Mesenchymal stem cell (in vitro differentiated cells and primary cell): ENCODE results near the gene TSPAN9.

Experiments
- DNase-seq: peaks from one replicate; pipeline ENCODE4 v3.0.0-alpha.2; 2013
- H2AFZ ChIP-seq: one replicate; pipeline ENCODE4 v1.6.1; 2013; ENCODE audit warnings: low read depth, mild to moderate bottlenecking, control low read depth, inconsistent platforms, low read length, moderate library complexity
- H2AK5ac ChIP-seq: 2 replicates; pipeline ENCODE4 v1.6.1; 2013; ENCODE audit warnings: low read length, moderate library complexity, mild to moderate bottlenecking, inconsistent platforms; ENCODE audit not compliant: severe bottlenecking
- H2BK120ac ChIP-seq: one replicate; pipeline ENCODE4 v1.6.1; 2013; ENCODE audit warnings: low read depth, mild to moderate bottlenecking, inconsistent platforms, low read length, moderate library complexity
- H2BK12ac ChIP-seq, 2 experiments: one replicate each; pipeline ENCODE4 v1.6.1; 2013; ENCODE audit warnings: inconsistent platforms in 2 of 2, low read length in 2 of 2, mild to moderate bottlenecking in 2 of 2, moderate library complexity in 2 of 2, control low read depth in 1 of 2
- H2BK15ac ChIP-seq: one replicate; pipeline ENCODE4 v1.6.1; 2013; ENCODE audit warnings: mild to moderate bottlenecking, low read depth, inconsistent platforms; ENCODE audit not compliant: poor library complexity, severe bottlenecking
- H2BK5ac ChIP-seq: 2 replicates; pipeline ENCODE4 v1.6.1; 2013; ENCODE audit warnings: low read depth, mild to moderate bottlenecking, low read length, control low read depth, inconsistent platforms; ENCODE audit not compliant: poor library complexity, severe bottlenecking
- H3K14ac ChIP-seq, 2 experiments: one replicate each; pipeline ENCODE4 v1.6.1; 2013; ENCODE audit warnings: inconsistent platforms in 2 of 2, low read length in 2 of 2, control low read depth in 1 of 2, mild to moderate bottlenecking in 1 of 2, moderate library complexity in 1 of 2
- H3K18ac ChIP-seq, 2 experiments: one replicate each; pipeline ENCODE4 v1.6.1; 2013; ENCODE audit warnings: inconsistent platforms in 2 of 2, low read length in 2 of 2, control low read depth in 1 of 2, low read depth in 1 of 2, mild to moderate bottlenecking in 1 of 2
- H3K23ac ChIP-seq, 2 experiments: one replicate each; pipeline ENCODE4 v1.6.1; 2013; ENCODE audit warnings: inconsistent platforms in 2 of 2, low read length in 2 of 2, mild to moderate bottlenecking in 2 of 2, moderate library complexity in 2 of 2, control low read depth in 1 of 2
- H3K27ac ChIP-seq: 2 replicates; pipeline ENCODE4 v1.5.1; 2013; ENCODE audit warnings: mild to moderate bottlenecking, moderate library complexity, low read length, control low read depth, inconsistent platforms; ENCODE audit not compliant: poor library complexity, severe bottlenecking
- H3K27me3 ChIP-seq, 2 experiments: 2 replicates each; pipeline versions ENCODE4 v1.6.1 to v1.7.0; 2013; ENCODE audit warnings: low read length in 2 of 2, mild to moderate bottlenecking in 2 of 2, moderate library complexity in 2 of 2, control low read depth in 1 of 2, inconsistent platforms in 1 of 2; ENCODE audit not compliant: control insufficient read depth in 1 of 2, insufficient read depth in 1 of 2
- H3K36me3 ChIP-seq, 2 experiments: 2 replicates each; pipeline versions ENCODE4 v1.6.1 to v1.7.0; 2013; ENCODE audit warnings: low read length in 2 of 2, control low read depth in 1 of 2, inconsistent platforms in 1 of 2, low read depth in 1 of 2, mild to moderate bottlenecking in 1 of 2; ENCODE audit not compliant: insufficient read depth in 2 of 2, control insufficient read depth in 1 of 2
- H3K4ac ChIP-seq, 2 experiments: one replicate each; pipeline ENCODE4 v1.6.1; 2013; ENCODE audit warnings: inconsistent platforms in 2 of 2, low read length in 2 of 2, mild to moderate bottlenecking in 2 of 2, moderate library complexity in 2 of 2, control low read depth in 1 of 2, low read depth in 1 of 2
- H3K4me1 ChIP-seq: 2 replicates; pipeline ENCODE4 v1.6.1; 2013; ENCODE audit warnings: low read depth, low read length, control low read depth; ENCODE audit not compliant: control insufficient read depth, insufficient read depth
- H3K4me2 ChIP-seq: 2 replicates; pipeline ENCODE4 v1.6.1; 2013; ENCODE audit warnings: low read length, mild to moderate bottlenecking, inconsistent platforms; ENCODE audit not compliant: poor library complexity, severe bottlenecking
- H3K4me3 ChIP-seq, 2 experiments: 2 replicates each; pipeline versions ENCODE4 v1.5.1 to v1.7.0; 2013; ENCODE audit warnings: low read length in 2 of 2, mild to moderate bottlenecking in 2 of 2, control low read depth in 1 of 2, low read depth in 1 of 2; ENCODE audit not compliant: insufficient read depth in 1 of 2
- H3K79me1 ChIP-seq: replicated peaks from 2 replicates; pipeline ENCODE4 v1.6.1; 2013; ENCODE audit warnings: mild to moderate bottlenecking, control low read depth, low read length, inconsistent platforms; ENCODE audit not compliant: poor library complexity, severe bottlenecking
- H3K9ac ChIP-seq: 2 replicates; pipeline ENCODE4 v1.7.0; 2013; ENCODE audit warnings: mild to moderate bottlenecking, low read length, moderate library complexity
- H3K9me3 ChIP-seq: 2 replicates; pipeline ENCODE4 v1.7.0; 2013; ENCODE audit warnings: mild to moderate bottlenecking, low read length; ENCODE audit not compliant: control insufficient read depth
- H4K8ac ChIP-seq: one replicate; pipeline ENCODE4 v1.6.1; 2013; ENCODE audit warnings: inconsistent platforms, mild to moderate bottlenecking, low read length, moderate library complexity
- H4K91ac ChIP-seq: one replicate; pipeline ENCODE4 v1.6.1; 2013; ENCODE audit warnings: mild to moderate bottlenecking, low read length, inconsistent platforms
- WGBS: methylation state at CpG from one replicate; pipeline ENCODE4 v1.1.7; 2013; ENCODE audit warnings: mixed read lengths; 5-methylcytosine and 5-hydroxymethylcytosine counted together

TSPAN9 gene

DNA sequence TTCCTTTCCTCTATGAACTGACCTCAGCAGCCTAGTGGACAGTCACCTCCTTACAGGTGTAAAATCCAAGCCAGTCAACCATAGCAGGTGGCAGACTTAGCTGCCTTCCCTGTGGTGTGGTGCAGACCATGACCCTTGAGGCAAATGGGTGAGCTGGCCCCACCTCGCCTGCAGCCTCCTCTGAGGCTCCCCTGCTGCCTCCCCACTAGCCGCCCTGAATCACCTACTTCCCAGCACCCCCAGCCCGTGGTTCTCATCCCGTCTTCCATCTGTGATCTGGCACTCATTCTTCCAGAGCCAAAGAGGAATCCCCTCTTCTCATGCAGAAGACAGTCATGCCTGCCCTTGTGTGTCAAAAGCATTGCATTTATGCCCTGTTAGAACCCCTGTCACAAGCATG, 34.4 kb upstream of the TSPAN9 start:
- peaks cover 0 to 10% of the 10 kb centered on the region in 2 experiments for H3K27me3 ChIP-seq
- no peak overlapping the region for H3K23ac ChIP-seq
- H2BK12ac ChIP-seq, result no peak overlapping the region
- no peak overlapping the region for H3K18ac ChIP-seq
- no peak overlapping the region for H2AK5ac ChIP-seq
- H2AFZ ChIP-seq, result no peak overlapping the region
- no peak overlapping the region for H4K8ac ChIP-seq
- no peak overlapping the region for H3K27ac ChIP-seq
- no peak overlapping the region for H3K14ac ChIP-seq
- H3K4me3 ChIP-seq, result no peak overlapping the region
- H3K4me2 ChIP-seq, result no peak overlapping the region
- H2BK5ac ChIP-seq, result no peak overlapping the region
- H3K36me3 ChIP-seq, result peaks cover 25 to 46% of the 10 kb centered on the region in 2 experiments
- H3K9me3 ChIP-seq, result no peaks in the 10 kb centered on the region
- H2BK120ac ChIP-seq, result no peak overlapping the region
- H3K9ac ChIP-seq, result no peak overlapping the region
- H3K4ac ChIP-seq, result no peak overlapping the region
- H3K4me1 ChIP-seq, result peaks cover 10% of the 10 kb centered on the region
- no peak for DNase-seq
- H3K79me1 ChIP-seq, result no peaks in the 10 kb centered on the region
- no peak overlapping the region for H4K91ac ChIP-seq
- no peak overlapping the region for H2BK15ac ChIP-seq
- 89% methylated on average over 4 of the region's 4 CpGs for WGBS

- Histone ChIP-seq H3K4me2 (no peak overlapping the region), H3K9ac (no peak overlapping the region), H3K4ac (no peak overlapping the region), H2BK120ac (no peak overlapping the region), H3K18ac (no peak overlapping the region), H3K4me3 (no peak overlapping the region), H3K36me3 (peaks cover 20 to 40% of the 10 kb centered on the region in 2 experiments), H4K8ac (no peak overlapping the region), H2BK12ac (no peak overlapping the region), H3K23ac (no peak overlapping the region), H4K91ac (no peak overlapping the region), H3K14ac (no peak overlapping the region), H2BK15ac (no peak overlapping the region), H3K27me3 (peaks cover 0 to 16% of the 10 kb centered on the region in 2 experiments), H3K9me3 (no peaks in the 10 kb centered on the region), H2AFZ (no peak overlapping the region), H3K27ac (no peak overlapping the region), H2AK5ac (no peak overlapping the region), H3K4me1 (peaks cover 13% of the 10 kb centered on the region), H3K79me1 (no peaks in the 10 kb centered on the region), H2BK5ac (no peak overlapping the region)
- 96% methylated on average over 7 of the region's 7 CpGs for WGBS
- DNase-seq, result no peak
Measured at GRCh38 chr12:3043406-3043805, 33.8 kb upstream of the TSPAN9 start.

GRCh38 chr12:3044141-3044630, 33.0 kb upstream of the TSPAN9 start:
- 83% methylated on average over 8 of the region's 8 CpGs for WGBS
- no peak overlapping the region for H3K14ac ChIP-seq
- DNase-seq, result no peak
- H2BK5ac ChIP-seq, result no peak overlapping the region
- no peak overlapping the region for H3K4me2 ChIP-seq
- no peak overlapping the region for H3K4me3 ChIP-seq
- H4K91ac ChIP-seq, result no peak overlapping the region
- H3K4me1 ChIP-seq, result peaks cover 14% of the 10 kb centered on the region
- no peak overlapping the region for H2BK120ac ChIP-seq
- H2AK5ac ChIP-seq, result no peak overlapping the region
- peaks cover 16 to 33% of the 10 kb centered on the region in 2 experiments for H3K36me3 ChIP-seq
- H3K18ac ChIP-seq, result no peak overlapping the region
- H3K4ac ChIP-seq, result no peak overlapping the region
- no peak overlapping the region for H3K9ac ChIP-seq
- H3K27me3 ChIP-seq, result peaks cover 0 to 16% of the 10 kb centered on the region in 2 experiments
- no peak overlapping the region for H2BK12ac ChIP-seq
- H3K79me1 ChIP-seq, result no peaks in the 10 kb centered on the region
- H3K23ac ChIP-seq, result no peak overlapping the region
- H2AFZ ChIP-seq, result no peak overlapping the region
- H4K8ac ChIP-seq, result no peak overlapping the region
- no peak overlapping the region for H3K27ac ChIP-seq
- no peaks in the 10 kb centered on the region for H3K9me3 ChIP-seq
- H2BK15ac ChIP-seq, result no peak overlapping the region

DNA sequence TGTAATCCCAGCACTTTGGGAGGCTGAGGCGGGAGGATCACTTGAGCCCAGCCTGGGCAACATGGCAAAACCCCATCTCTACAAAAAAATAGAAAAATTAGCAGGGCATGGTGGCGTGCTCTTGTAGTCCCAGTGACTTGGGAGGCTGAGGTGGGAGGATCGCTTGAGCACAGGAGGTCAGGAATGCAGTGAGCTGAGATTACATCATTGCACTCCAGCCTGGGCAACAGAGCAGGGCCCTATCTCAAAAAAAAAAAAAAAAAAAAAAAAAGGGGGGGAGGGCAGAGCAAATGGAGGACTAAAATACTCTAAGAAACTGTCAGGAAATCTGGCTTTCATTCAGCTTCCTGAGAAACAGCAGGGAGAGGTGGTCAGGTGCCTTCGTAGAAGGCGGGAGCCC, 31.7 kb upstream of the TSPAN9 start:
- Histone ChIP-seq H3K36me3 (peaks cover 6 to 22% of the 10 kb centered on the region in 2 experiments), H2BK5ac (no peak overlapping the region), H3K79me1 (no peaks in the 10 kb centered on the region), H3K27ac (no peak overlapping the region), H3K23ac (no peak overlapping the region), H3K14ac (no peak overlapping the region), H2BK12ac (no peak overlapping the region), H3K4ac (no peak overlapping the region), H3K18ac (no peak overlapping the region), H3K9me3 (no peaks in the 10 kb centered on the region), H2AK5ac (no peak overlapping the region), H2BK15ac (no peak overlapping the region), H2AFZ (no peak overlapping the region), H4K91ac (no peak overlapping the region), H4K8ac (no peak overlapping the region), H3K4me1 (peaks cover 23% of the 10 kb centered on the region), H3K27me3 (peaks cover 0 to 20% of the 10 kb centered on the region in 2 experiments), H2BK120ac (no peak overlapping the region), H3K4me3 (no peak overlapping the region), H3K4me2 (no peak overlapping the region), H3K9ac (no peak overlapping the region)
- no peak for DNase-seq
- 90% methylated on average over 4 of the region's 5 CpGs for WGBS
